T-helper 2 cell treated with Interferon-gamma antibody and Interleukin-4, amounts not matched to agents 5 μg/mL and 100 μg/mL, for 36 hours (primary cell): ENCODE data around the gene SH3D21.

Source experiments
- DNase-seq: peaks from one replicate; pipeline ENCODE4 v3.0.0; 2021; ENCODE audit warnings: low spot score
- H3K27ac Mint-ChIP-seq: one replicate; pipeline ENCODE4 v1.8.0; 2021; ENCODE audit warnings: mild to moderate bottlenecking, mixed read lengths
- H3K27me3 Mint-ChIP-seq: one replicate; pipeline ENCODE4 v1.8.0; 2021; ENCODE audit warnings: low read depth, mixed read lengths
- H3K36me3 Mint-ChIP-seq: one replicate; pipeline ENCODE4 v1.8.0; 2021; ENCODE audit warnings: low read depth, mixed read lengths
- H3K4me1 Mint-ChIP-seq: one replicate; pipeline ENCODE4 v1.8.0; 2021; ENCODE audit warnings: low read depth, mixed read lengths
- H3K4me3 Mint-ChIP-seq: one replicate; pipeline ENCODE4 v1.8.0; 2022; ENCODE audit warnings: mild to moderate bottlenecking, moderate library complexity, mixed read lengths
- H3K9me3 Mint-ChIP-seq: one replicate; pipeline ENCODE4 v1.8.0; 2021; ENCODE audit warnings: mixed read lengths

Gene SH3D21

DNA sequence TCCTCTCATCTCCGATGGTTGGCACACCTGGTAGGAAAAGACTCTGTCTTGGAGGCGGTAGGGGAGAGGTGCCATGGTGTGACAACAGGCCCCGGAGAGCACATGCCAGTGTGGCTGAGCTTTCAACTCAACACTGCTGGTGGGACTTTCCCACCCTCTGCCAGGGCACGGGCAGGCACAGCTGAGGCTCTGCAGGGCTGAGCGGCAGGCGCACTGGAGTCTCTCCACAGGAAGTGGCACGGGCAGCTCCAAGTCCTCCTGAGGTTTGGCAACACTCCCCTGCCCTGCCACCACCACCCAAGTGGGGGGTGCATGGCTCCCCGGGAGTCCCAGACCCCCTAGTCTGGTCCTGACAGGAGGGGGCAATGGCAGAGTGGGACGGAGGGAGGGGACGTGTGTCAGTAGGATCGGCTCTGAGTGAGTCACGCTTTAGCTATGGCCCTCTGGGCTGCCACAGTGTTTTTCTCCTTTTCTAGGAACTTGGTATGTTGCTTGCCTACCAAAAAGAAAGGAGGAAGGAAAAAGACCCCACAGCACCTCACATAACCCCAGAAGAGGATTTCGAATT, 44.6 kb downstream of the SH3D21 start:
- Mint-ChIP-seq H3K4me1 (peaks cover 11% of the 10 kb centered on the region), H3K27ac (no peak overlapping the region), H3K4me3 (peak overlapping the region; percentile 15), H3K36me3 (peaks cover 38% of the 10 kb centered on the region), H3K9me3 (no peaks in the 10 kb centered on the region), H3K27me3 (no peaks in the 10 kb centered on the region)
- peak; percentile 12 for DNase-seq

GRCh38 chr1:36351227-36351977, 45.2 kb downstream of the SH3D21 start:
- Mint-ChIP-seq H3K27ac (no peak overlapping the region), H3K27me3 (no peaks in the 10 kb centered on the region), H3K36me3 (peaks cover 41% of the 10 kb centered on the region), H3K4me3 (no peak overlapping the region), H3K9me3 (no peaks in the 10 kb centered on the region), H3K4me1 (peaks cover 11% of the 10 kb centered on the region)
- no peak for DNase-seq

- H3K27me3 Mint-ChIP-seq: no peaks in the 10 kb centered on the region
- peaks cover 40% of the 10 kb centered on the region for H3K36me3 Mint-ChIP-seq
- peaks cover 11% of the 10 kb centered on the region for H3K4me1 Mint-ChIP-seq
- no peak overlapping the region for H3K27ac Mint-ChIP-seq
- no peak for DNase-seq
- no peaks in the 10 kb centered on the region for H3K9me3 Mint-ChIP-seq
- no peak overlapping the region for H3K4me3 Mint-ChIP-seq
Measured at GRCh38 chr1:36352125-36352909, 46.1 kb downstream of the SH3D21 start.

- Mint-ChIP-seq H3K4me3 (no peak overlapping the region), H3K27me3 (no peaks in the 10 kb centered on the region), H3K36me3 (peaks cover 38% of the 10 kb centered on the region), H3K9me3 (no peaks in the 10 kb centered on the region), H3K27ac (no peak overlapping the region), H3K4me1 (peaks cover 11% of the 10 kb centered on the region)
- no peak for DNase-seq
Measured at GRCh38 chr1:36352910-36353878, 47.0 kb downstream of the SH3D21 start.

GRCh38 chr1:36354486-36354885, 48.3 kb downstream of the SH3D21 start:
- Mint-ChIP-seq H3K4me1 (peaks cover 12% of the 10 kb centered on the region), H3K27ac (peak overlapping the region; percentile 39), H3K9me3 (no peaks in the 10 kb centered on the region), H3K4me3 (no peak overlapping the region), H3K36me3 (peaks cover 43% of the 10 kb centered on the region), H3K27me3 (no peaks in the 10 kb centered on the region)
- no peak for DNase-seq

GRCh38 chr1:36355811-36356210, 49.6 kb downstream of the SH3D21 start:
- no peaks in the 10 kb centered on the region for H3K27me3 Mint-ChIP-seq

DNA sequence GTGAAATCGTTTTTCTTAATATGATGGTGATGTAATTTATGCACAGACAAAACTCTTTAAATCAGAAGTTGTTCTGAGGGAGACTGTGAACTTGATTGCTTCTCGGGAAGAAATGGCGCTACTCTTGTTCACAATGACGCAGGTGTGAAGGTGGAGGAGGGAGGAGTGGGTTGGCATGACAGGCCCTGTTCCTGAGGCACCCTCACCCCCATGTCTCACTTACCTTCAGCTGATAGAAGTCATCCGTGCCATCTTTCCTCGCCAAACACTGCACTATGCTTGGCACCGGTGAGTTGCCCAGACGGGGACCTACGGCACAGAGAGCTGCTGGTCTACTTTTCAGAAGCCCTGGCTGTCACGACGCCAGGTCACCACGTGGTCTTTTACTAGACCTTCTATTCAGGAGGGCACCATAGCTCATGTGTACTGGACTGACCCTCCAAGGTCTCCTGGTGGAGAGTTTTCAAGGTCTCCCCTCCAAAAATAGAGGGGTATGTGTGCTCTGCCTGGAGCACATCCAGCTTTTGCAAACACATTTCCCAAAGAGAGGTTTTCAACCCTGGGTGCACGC, 52.4 kb downstream of the SH3D21 start:
- peaks cover 8% of the 10 kb centered on the region for H3K4me1 Mint-ChIP-seq
- DNase-seq: no peak
- no peaks in the 10 kb centered on the region for H3K9me3 Mint-ChIP-seq
- no peaks in the 10 kb centered on the region for H3K27me3 Mint-ChIP-seq
- peaks cover 40% of the 10 kb centered on the region for H3K36me3 Mint-ChIP-seq
- peak overlapping the region; percentile 11 for H3K27ac Mint-ChIP-seq
- no peak overlapping the region for H3K4me3 Mint-ChIP-seq

More at GRCh38 chr1:36355811-36356210, 49.6 kb downstream of the SH3D21 start:
- H3K4me3 Mint-ChIP-seq: no peak overlapping the region
- no peak for DNase-seq
- no peak overlapping the region for H3K27ac Mint-ChIP-seq
- peaks cover 13% of the 10 kb centered on the region for H3K4me1 Mint-ChIP-seq
- H3K9me3 Mint-ChIP-seq: no peaks in the 10 kb centered on the region
- peaks cover 41% of the 10 kb centered on the region for H3K36me3 Mint-ChIP-seq

GRCh38 chr1:36359383-36359782, 53.2 kb downstream of the SH3D21 start:
- H3K27ac Mint-ChIP-seq: peak overlapping the region; percentile 90
- H3K36me3 Mint-ChIP-seq: peaks cover 34% of the 10 kb centered on the region
- no peaks in the 10 kb centered on the region for H3K9me3 Mint-ChIP-seq
- H3K4me1 Mint-ChIP-seq: peaks cover 8% of the 10 kb centered on the region
- DNase-seq: no peak
- no peaks in the 10 kb centered on the region for H3K27me3 Mint-ChIP-seq
- H3K4me3 Mint-ChIP-seq: peak overlapping the region; percentile 1

DNA sequence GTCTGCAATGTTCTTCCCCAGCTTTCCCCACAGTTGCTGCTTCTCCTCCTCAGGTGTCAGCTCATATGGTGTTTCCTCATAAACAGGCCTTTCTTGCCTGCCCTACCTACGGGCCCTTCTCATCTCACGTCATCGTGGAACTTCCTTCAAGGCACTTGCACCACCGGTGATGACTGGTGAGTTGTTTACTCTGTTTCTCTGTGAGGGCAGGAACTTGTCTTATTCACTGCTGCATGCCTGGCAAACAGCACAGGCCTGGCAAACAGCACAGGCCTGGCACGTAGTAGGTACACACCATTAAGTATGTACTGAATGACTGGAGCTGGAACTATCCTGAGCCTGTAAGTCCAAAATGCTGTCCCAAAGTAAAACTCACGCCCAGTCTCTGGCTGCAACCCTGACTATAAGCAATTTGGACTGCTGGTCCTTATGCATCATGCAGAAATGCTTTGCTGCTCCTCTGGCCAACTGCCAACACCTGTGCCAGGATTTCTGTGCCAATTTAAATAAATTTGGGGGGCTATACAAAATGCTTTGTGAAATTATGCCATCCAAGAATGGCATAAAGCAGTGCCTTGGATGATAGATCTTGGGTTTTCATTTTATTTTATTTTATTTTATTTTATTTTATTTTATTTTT, 53.9 kb downstream of the SH3D21 start:
- no peak for DNase-seq
- Mint-ChIP-seq H3K36me3 (peaks cover 32% of the 10 kb centered on the region), H3K4me1 (peaks cover 8% of the 10 kb centered on the region), H3K4me3 (peak overlapping the region; percentile 1), H3K27me3 (no peaks in the 10 kb centered on the region), H3K9me3 (no peaks in the 10 kb centered on the region), H3K27ac (peak overlapping the region; percentile 90)

- Mint-ChIP-seq H3K4me1 (peaks cover 33% of the 10 kb centered on the region), H3K27ac (peak overlapping the region; percentile 89), H3K4me3 (no peak overlapping the region), H3K27me3 (no peaks in the 10 kb centered on the region), H3K36me3 (peaks cover 21% of the 10 kb centered on the region), H3K9me3 (no peaks in the 10 kb centered on the region)
- DNase-seq: no peak
Measured at GRCh38 chr1:36365381-36365780, 59.2 kb downstream of the SH3D21 start.

GRCh38 chr1:36366091-36366661, 60.0 kb downstream of the SH3D21 start:
- no peaks in the 10 kb centered on the region for H3K9me3 Mint-ChIP-seq
- peaks cover 21% of the 10 kb centered on the region for H3K36me3 Mint-ChIP-seq
- no peaks in the 10 kb centered on the region for H3K27me3 Mint-ChIP-seq
- peak overlapping the region; percentile 89 for H3K27ac Mint-ChIP-seq
- no peak for DNase-seq
- H3K4me1 Mint-ChIP-seq: peaks cover 33% of the 10 kb centered on the region
- peak overlapping the region; percentile 65 for H3K4me3 Mint-ChIP-seq

GRCh38 chr1:36367066-36367465, 60.9 kb downstream of the SH3D21 start:
- peak overlapping the region; percentile 89 for H3K27ac Mint-ChIP-seq
- DNase-seq: no peak
- no peak overlapping the region for H3K4me3 Mint-ChIP-seq
- no peaks in the 10 kb centered on the region for H3K27me3 Mint-ChIP-seq
- H3K9me3 Mint-ChIP-seq: no peaks in the 10 kb centered on the region
- H3K4me1 Mint-ChIP-seq: peaks cover 33% of the 10 kb centered on the region
- peaks cover 21% of the 10 kb centered on the region for H3K36me3 Mint-ChIP-seq
